Measurements from ENCODE around the gene BEGAIN.
A peak's percentile ranks its signal among the peaks of the same experiment; 100 is the strongest.

The BEGAIN gene, protein sequence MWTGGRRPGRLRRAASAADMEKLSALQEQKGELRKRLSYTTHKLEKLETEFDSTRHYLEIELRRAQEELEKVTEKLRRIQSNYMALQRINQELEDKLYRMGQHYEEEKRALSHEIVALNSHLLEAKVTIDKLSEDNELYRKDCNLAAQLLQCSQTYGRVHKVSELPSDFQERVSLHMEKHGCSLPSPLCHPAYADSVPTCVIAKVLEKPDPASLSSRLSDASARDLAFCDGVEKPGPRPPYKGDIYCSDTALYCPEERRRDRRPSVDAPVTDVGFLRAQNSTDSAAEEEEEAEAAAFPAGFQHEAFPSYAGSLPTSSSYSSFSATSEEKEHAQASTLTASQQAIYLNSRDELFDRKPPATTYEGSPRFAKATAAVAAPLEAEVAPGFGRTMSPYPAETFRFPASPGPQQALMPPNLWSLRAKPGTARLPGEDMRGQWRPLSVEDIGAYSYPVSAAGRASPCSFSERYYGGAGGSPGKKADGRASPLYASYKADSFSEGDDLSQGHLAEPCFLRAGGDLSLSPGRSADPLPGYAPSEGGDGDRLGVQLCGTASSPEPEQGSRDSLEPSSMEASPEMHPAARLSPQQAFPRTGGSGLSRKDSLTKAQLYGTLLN

DNA sequence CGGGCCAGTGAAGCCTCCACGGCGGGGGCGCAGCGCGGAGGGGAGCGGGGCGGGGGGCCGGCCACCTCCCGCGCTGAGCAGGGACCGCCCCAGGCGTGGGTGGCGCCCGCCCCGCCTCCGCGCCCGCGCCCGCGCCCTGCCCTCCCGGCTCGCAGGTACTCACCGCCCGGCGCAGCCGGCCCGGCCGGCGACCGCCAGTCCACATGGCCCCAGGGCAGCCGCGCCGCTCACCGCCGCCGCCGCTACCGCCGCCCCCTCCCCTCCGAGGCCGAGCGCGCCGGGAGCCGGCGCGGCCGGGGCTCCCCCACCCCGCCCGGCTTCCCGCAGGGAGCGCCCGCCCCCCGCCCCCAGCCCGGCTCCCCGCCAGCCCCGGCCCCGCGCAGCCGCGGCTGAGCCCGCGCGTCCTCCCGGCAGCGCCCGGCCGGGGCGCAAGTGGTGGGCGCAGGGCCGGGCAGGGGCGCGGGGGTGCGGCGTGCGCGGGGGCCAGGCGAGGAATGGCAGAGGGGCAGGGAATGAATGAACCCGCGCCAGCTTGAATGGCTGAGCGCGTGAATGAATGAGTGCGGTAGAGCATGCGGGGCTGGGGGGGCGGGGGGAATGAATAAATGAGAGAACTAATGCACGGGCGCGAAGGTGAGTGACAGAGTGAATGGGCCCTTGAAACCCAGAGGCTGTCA lies at the start of gene BEGAIN:
Gene BEGAIN, minus strand, starts transcription at position 332 of the 677 bp plus-strand sequence. Its CDS starts 127 bp downstream, at position 205.
- DNase-seq: no peak

- DNase-seq: no peak
Measured at GRCh38 chr14:100636559-100636958, 49.3 kb upstream of the BEGAIN start.

DNA sequence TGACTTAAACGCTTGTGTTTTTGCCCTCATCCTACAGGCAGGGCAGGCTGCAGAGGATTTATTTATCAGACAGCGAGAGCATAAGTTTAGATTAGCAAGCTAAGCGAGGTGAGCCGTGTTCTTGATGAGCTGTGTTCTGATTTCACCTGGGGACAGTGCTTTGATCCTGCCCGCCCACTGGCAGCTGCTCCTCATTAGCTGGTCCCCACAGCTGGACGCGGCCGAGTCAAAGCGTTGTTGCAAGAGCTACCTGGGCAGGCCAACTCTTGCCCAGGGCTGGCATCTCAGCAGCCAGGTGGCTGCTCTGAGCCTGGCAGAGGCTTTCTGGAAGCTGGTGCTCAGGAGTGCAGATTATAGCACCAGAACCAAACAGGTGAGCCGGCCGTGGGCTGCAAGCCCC lies 46.8 kb upstream of the BEGAIN start:
- DNase-seq: no peak

- no peak for DNase-seq
Measured at GRCh38 chr14:100633406-100633805, 46.2 kb upstream of the BEGAIN start.

DNA sequence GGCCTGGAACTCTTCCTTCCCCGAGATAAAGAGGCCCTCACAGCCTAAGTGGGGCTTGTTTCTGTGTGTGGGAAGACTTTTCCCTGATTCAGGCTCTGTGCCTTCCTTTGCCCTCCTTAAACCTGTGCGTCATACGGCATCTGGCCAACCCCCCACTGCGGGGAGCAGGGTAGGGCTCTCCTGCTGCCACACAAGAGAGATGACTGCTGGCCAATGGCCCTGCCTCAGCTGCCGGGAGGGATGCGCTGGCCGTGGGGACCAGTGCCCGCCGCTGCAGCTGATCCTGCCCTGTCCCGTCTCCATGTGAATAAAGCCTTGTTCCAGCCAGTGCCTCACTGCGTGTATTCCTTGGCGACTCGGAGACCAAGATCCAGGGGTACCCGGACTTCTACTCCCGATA lies 42.5 kb upstream of the BEGAIN start:
- no peak for DNase-seq

GRCh38 chr14:100629098-100629497 lies 41.9 kb upstream of the BEGAIN start:
- no peak for DNase-seq

GRCh38 chr14:100628225-100628624 lies 41.0 kb upstream of the BEGAIN start:
- no peak for DNase-seq

DNA sequence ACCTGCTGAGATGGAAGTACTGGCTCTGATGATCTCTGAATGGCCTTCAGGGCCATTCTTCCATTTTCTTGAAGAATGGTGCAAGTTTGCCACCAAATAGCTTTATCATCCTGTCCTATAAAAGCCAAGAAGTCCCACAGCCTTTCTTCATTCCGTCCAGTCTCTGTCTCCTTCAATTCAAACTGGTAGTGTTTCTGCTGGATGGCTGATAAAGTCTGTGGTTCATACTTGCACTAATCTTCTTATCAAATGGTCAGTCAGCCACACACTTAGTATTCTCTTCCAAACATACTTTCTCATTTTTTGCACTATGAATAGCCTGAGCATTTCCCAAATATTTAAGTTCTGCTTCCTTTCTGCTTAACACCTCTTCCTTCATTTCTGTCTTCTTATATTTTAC lies 39.4 kb upstream of the BEGAIN start:
- DNase-seq: no peak

- DNase-seq: no peak
Measured at GRCh38 chr14:100623961-100624360, 36.7 kb upstream of the BEGAIN start.

- no peak for DNase-seq
Measured at GRCh38 chr14:100623557-100623956, 36.3 kb upstream of the BEGAIN start.

DNA sequence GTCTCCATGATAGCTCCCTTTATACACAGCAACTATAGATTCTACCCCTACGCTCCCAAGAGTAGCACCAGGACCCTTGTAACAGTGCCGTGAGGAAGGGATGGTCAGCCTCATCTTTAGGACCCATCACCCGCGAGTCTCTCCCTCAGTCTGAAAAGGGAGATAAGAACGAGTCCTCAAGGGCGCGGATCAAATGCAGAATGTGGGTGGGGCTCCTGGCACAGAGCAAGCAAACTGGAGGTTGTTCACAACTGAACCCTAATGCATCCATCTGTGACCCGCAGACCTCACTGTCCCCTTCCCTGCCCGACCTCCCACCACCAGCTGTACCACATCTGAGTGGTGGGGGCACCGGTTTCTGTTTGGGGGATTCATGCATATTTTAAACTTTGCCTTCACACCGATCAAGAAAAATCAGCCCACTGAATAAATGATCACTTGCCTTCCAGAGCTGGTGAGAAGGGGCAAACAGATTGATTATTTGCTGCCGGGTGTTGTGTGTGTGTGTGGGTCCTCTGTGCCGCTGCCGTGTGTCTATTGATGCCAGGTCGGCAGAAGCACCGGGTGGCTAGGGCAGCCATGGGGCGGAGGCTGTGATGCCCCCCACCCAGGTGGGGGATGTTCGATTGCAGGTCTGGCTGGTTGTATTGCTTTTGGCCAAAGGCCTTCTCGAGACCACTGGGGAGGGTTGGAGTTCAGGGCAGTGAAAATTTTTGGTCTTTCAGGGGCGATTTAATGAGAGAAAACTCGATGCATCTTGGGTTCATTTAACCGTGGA lies 35.7 kb upstream of the BEGAIN start:
- DNase-seq: no peak

DNA sequence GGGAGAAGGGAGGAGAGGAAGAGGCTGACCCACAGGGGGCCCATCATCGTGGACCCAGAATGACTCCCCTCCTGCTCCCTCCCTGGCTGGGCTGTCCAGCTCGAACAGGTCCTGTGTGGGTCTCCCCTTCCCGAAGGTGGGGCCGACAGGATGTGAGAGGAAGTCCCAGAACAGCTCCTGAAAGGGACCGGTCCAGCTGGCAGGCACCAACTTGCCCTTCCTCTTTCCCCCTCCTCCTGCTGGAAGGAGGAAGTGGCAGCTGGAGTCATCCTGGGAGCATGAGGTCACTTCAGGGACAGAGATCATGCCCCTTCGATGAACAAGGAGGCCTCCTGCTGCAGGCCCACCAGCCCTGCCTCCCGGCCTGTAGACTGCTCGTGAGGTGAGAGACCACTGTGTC lies 35.0 kb upstream of the BEGAIN start:
- no peak for DNase-seq

GRCh38 chr14:100621806-100622205 lies 34.6 kb upstream of the BEGAIN start:
- DNase-seq: no peak

- DNase-seq: no peak
Measured at GRCh38 chr14:100620255-100621100, 33.3 kb upstream of the BEGAIN start.

- no peak for DNase-seq
Measured at GRCh38 chr14:100619396-100620254, 32.4 kb upstream of the BEGAIN start.

DNA sequence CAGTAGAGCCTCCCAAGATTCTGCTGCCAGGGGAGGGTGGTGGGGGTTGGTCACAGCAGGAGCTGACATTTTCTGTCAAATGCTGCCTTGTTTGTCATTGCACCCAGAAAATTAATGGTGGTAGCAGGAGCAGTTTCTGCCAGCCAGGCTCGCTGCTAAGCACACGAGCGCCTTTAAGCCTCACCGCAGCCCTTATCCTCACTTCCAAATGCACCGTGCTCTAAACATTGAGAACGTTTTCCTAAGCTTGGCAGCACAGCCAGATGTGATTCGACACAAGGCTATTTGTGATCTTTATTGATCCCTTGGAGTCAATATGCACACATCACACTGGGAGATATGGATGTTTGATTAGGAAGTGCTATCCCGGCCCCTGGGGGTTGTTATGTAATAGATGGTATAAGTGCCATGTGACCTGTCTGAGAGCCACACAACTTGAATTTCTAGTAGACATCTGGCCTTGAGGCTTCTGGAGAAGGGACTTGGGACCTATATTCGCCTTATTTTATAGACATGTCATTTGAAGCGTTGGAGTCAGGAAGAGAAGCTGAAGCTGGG lies 31.6 kb upstream of the BEGAIN start:
- DNase-seq: no peak

- peak; percentile 26 to 55 for DNase-seq
Measured at GRCh38 chr14:100618318-100618693, 31.1 kb upstream of the BEGAIN start.

DNA sequence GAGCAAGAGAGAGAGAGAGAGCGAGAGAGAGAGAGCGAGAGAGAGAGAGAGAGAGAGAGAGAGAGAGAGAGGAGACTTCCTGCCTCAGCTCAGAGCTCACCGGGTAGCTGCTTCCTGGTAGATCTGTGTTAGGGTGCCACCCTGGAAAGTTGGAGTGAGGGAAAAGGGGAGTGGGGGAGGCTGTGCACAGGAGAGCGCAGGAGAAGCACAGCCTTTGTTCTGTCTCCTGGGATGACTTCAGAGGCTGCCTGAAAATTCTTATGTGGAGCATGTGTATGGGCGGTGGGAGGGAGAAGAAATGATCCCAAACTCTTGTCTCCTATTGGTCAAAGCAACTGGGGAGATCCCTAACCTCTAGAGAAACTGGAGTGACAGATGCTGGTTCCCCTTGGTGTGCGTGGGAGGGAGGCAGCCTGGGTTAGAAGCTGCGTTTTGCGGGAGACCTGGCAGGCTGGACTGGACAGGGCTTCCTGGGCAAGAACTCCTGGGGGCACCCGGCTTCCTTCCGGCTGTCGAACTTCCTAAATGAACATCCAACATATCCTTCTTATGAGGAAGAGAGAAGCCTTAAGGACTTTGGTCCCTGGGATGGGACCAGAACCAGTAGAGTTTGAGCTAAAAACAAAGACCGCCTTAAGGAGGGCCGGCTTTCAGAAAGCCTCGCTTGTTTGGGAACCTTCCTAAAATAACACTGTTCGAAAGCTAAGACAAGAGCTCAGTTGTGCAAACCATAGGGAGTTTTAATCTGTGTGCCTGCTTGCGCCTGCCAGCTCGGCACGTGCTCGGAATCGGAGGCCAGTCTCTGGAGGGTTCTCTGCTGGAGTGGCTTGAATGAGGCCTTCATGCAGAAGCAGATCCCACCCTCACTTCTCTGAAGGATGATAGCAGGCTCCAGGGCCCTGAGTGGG lies 30.4 kb upstream of the BEGAIN start:
- DNase-seq: no peak

GRCh38 chr14:100616854-100617409 lies 29.7 kb upstream of the BEGAIN start:
- no peak for DNase-seq

All from bone marrow (tissue), 2 donors.